K562 (cell line): ENCODE results near the gene TMC6. TPM values are rescaled to one million over a fixed set of nuclear protein-coding genes. Genes with fewer than 3 reads are reported as not detected.
A peak's percentile ranks its signal among the peaks of the same experiment; 100 is the strongest.

Source experiments
- BRF2 ChIP-seq: IDR thresholded peaks from 3 replicates; pipeline ENCODE4 v1.6.1; 2011; ENCODE audit warnings: borderline replicate concordance, mild to moderate bottlenecking; ENCODE audit not compliant: insufficient read length, insufficient read depth
- PHF21A ChIP-seq: fragments of 450-650 bp; IDR thresholded peaks from 2 replicates; pipeline ENCODE4 v1.6.1; 2017; ENCODE audit warnings: low read depth, borderline replicate concordance
- POLR2AphosphoS5 ChIP-seq: IDR thresholded peaks from 2 replicates; pipeline ENCODE4 v1.6.1; 2011; ENCODE audit warnings: mild to moderate bottlenecking, low read depth, low read length, moderate library complexity; ENCODE audit not compliant: control insufficient read depth, insufficient read depth
- SMARCE1 ChIP-seq: fragments of 450-650 bp; IDR thresholded peaks from 2 replicates; pipeline ENCODE4 v1.7.1; 2016; ENCODE audit warnings: mild to moderate bottlenecking
- WHSC1 ChIP-seq: IDR thresholded peaks from one replicate; pipeline ENCODE4 v1.6.1; 2012; ENCODE audit warnings: low read length, control low read depth, inconsistent platforms
- ZFP1 ChIP-seq: fragments of 450-650 bp; formaldehyde crosslinking; IDR thresholded peaks from 2 replicates; pipeline ENCODE4 v1.4.0; 2020; ENCODE audit warnings: mild to moderate bottlenecking, mixed read lengths
- ZHX1 ChIP-seq: fragments of 150-350 bp; conservative IDR thresholded peaks from 2 replicates; pipeline ENCODE4 v1.6.1; 2014; ENCODE audit warnings: low read length
- ZNF696 ChIP-seq: fragments of 250-450 bp; sonication (Bioruptor Pico); conservative IDR thresholded peaks from 2 replicates; pipeline ENCODE4 v1.4.0; 2020; ENCODE audit warnings: mild to moderate bottlenecking, moderate library complexity
- polyA plus RNA-seq, 8 experiments: library from polyadenylated mRNA; depleted of rRNA in 4 of 8; stranded (reverse) in 5 of 8; unstranded in 3 of 8; fragments of >200 nt; fragmentation: Nextera tagmentation in 2 of 8; fragmentation: Illumina TruSeq in 1 of 8; extraction: Ambion mirVana in 2 of 8; extraction: Trizol in 1 of 8; gene quantifications; 2 replicates each; pipeline versions ENCODE4 v1.2.1 to v1.2.3, GENCODE V29; 2011 to 2014; ENCODE audit warnings: inconsistent platforms in 1 of 8, missing spikeins in 1 of 8
- total RNA-seq, 7 experiments: library from RNA; depleted of rRNA in 6 of 7; stranded (reverse); fragments of >200 nt in 6 of 7; fragmentation: Illumina TruSeq in 2 of 7; extraction: Trizol in 2 of 7; gene quantifications; 2 replicates each; pipeline versions ENCODE4 v1.2.1 to v1.2.3, GENCODE V29; 2011 to 2021; ENCODE audit warnings: low replicate concordance in 1 of 7
- TF ChIP-seq, protein P1 (sequence below): sonication (generic); formaldehyde crosslinking; IDR thresholded peaks from 2 replicates; pipeline ENCODE4 v1.8.0; 2022; ENCODE audit warnings: mild to moderate bottlenecking, missing genetic modification reagents
- TF ChIP-seq, protein P2 (sequence below): fragments of 250-450 bp; sonication (Bioruptor Pico); IDR thresholded peaks from 2 replicates; pipeline ENCODE4 v1.8.0; 2022; ENCODE audit warnings: moderate library complexity, mild to moderate bottlenecking, inconsistent platforms

Gene TMC6
- total and polyA plus RNA-seq, 9 of the 15 experiments (the other 6 are each of a cell fraction or from before 2014, with no cell fraction given): 4.1 to 351 (median 66.9) TPM

DNA sequence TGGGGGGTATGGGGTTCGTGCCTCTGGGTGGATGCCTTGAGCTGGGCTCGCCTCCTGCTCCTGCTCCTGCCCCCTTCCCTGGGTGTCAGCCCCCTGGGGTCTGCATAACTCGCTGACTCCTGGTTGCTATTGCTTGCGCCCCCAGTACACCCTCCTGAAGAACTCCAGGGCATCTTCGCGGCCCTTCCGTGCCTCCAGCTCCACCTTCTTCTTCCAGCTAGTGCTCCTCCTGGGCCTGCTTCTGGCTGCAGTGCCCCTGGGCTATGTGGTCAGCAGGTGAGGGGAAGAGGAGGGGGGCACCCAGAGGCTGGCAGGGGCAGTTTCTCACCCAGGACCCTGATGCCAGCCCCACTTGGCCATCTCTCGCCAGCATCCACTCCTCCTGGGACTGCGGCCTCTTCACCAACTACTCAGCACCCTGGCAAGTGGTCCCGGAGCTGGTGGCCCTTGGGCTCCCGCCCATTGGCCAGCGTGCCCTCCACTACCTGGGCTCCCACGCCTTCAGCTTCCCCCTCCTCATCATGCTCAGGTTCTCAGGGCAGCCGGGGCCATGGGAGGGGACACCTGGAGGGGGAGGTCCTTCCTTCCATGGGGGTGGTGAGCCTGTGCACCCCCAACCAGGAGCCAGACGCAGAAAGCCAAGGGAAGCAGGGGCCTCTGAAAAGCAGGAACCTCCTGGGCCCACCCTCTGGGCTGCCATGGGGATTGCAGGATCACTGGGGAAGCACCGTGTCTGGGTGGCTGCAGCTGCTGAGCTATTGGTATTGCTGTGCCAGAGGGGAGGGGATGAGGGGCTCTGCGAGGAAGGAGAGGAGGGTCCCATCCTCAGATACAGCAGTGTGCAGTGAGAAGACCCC, 9.9 kb upstream of the TMC6 start (continued):
- TF ChIP-seq ZFP1 (CRISPR knock-in tag): no peak
- TF ChIP-seq ZHX1: no peak
- no peak for TF ChIP-seq ZNF696 (CRISPR knock-in tag)
- no peak for TF ChIP-seq BRF2
- 0 out of 2 replicates have a peak, but pooled peaks have one; percentile 0 for TF ChIP-seq PHF21A
- TF ChIP-seq POLR2AphosphoS5: no peak
- TF ChIP-seq, protein P1, sequence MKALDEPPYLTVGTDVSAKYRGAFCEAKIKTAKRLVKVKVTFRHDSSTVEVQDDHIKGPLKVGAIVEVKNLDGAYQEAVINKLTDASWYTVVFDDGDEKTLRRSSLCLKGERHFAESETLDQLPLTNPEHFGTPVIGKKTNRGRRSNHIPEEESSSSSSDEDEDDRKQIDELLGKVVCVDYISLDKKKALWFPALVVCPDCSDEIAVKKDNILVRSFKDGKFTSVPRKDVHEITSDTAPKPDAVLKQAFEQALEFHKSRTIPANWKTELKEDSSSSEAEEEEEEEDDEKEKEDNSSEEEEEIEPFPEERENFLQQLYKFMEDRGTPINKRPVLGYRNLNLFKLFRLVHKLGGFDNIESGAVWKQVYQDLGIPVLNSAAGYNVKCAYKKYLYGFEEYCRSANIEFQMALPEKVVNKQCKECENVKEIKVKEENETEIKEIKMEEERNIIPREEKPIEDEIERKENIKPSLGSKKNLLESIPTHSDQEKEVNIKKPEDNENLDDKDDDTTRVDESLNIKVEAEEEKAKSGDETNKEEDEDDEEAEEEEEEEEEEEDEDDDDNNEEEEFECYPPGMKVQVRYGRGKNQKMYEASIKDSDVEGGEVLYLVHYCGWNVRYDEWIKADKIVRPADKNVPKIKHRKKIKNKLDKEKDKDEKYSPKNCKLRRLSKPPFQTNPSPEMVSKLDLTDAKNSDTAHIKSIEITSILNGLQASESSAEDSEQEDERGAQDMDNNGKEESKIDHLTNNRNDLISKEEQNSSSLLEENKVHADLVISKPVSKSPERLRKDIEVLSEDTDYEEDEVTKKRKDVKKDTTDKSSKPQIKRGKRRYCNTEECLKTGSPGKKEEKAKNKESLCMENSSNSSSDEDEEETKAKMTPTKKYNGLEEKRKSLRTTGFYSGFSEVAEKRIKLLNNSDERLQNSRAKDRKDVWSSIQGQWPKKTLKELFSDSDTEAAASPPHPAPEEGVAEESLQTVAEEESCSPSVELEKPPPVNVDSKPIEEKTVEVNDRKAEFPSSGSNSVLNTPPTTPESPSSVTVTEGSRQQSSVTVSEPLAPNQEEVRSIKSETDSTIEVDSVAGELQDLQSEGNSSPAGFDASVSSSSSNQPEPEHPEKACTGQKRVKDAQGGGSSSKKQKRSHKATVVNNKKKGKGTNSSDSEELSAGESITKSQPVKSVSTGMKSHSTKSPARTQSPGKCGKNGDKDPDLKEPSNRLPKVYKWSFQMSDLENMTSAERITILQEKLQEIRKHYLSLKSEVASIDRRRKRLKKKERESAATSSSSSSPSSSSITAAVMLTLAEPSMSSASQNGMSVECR (CRISPR knock-in tag): 0 out of 2 replicates have a peak, but pooled peaks have one; percentile 8
- TF ChIP-seq WHSC1: no peak
- TF ChIP-seq, protein P2, sequence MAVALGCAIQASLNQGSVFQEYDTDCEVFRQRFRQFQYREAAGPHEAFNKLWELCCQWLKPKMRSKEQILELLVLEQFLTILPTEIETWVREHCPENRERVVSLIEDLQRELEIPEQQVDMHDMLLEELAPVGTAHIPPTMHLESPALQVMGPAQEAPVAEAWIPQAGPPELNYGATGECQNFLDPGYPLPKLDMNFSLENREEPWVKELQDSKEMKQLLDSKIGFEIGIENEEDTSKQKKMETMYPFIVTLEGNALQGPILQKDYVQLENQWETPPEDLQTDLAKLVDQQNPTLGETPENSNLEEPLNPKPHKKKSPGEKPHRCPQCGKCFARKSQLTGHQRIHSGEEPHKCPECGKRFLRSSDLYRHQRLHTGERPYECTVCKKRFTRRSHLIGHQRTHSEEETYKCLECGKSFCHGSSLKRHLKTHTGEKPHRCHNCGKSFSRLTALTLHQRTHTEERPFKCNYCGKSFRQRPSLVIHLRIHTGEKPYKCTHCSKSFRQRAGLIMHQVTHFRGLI (CRISPR knock-in tag): no peak
- TF ChIP-seq SMARCE1: no peak
- TF ChIP-seq, all 486 proteins: peak for 5
